Stimulated activated naive CD4-positive, alpha-beta T cell (primary cell): Measurements from ENCODE around the gene OXSM.

Experiments used
- DNase-seq, 6 experiments: peaks; one replicate each; lab custom pipeline; 2025; lab: John Stamatoyannopoulos, UW

OXSM gene

GRCh38 chr3:25789596-25790556, at the start of gene OXSM:
Gene OXSM (plus strand): TSS chr3:25790090. CDS start chr3:25791021, 931 bp downstream.
- DNase-seq, result peak; percentile 72 to 89 (median 84)

- no peak for DNase-seq
Observed at GRCh38 chr3:25744470-25744869, 45.4 kb upstream of the OXSM start.

- DNase-seq, result no peak
Observed at GRCh38 chr3:25747033-25747432, 42.9 kb upstream of the OXSM start.

DNA sequence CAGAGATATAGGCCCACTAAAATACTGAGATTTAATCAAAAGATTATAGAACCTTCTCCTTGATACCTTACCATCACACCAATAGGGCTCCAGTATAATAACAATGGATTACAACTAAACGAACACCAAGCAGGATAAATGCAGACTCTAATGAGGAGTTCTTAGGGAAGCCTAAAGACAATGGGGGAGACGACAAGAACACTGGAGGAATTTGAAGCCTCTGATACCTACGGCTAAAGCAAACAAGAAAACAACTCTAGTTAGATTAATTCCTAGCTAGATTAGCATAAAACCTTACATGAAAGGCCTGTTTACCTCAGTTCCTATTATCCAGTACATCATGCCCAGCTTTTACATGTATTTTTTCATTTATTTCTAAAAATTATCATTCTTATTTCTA, 41.7 kb upstream of the OXSM start:
- no peak for DNase-seq

- no peak for DNase-seq
Observed at GRCh38 chr3:25749031-25749581, 40.8 kb upstream of the OXSM start.

DNA sequence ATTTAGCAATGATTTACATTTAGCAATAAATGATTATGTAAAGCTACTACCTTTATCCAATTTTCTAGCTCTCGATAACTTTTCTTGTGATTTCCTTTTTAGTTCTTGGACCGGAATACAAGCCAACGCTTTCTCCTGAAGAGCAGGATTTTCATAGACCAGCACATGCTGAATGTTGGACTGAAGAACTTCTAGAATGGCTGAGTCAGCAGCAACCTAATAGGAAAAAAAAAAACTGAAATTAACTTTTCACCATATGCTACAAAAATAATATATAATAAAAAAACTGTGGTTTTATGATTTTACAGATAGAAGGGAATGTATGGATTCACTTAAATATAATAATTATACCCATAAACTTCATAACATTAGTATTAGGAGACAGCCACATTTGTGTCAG, 38.8 kb upstream of the OXSM start:
- DNase-seq, result no peak

GRCh38 chr3:25751725-25752124, 38.2 kb upstream of the OXSM start:
- no peak for DNase-seq

DNA sequence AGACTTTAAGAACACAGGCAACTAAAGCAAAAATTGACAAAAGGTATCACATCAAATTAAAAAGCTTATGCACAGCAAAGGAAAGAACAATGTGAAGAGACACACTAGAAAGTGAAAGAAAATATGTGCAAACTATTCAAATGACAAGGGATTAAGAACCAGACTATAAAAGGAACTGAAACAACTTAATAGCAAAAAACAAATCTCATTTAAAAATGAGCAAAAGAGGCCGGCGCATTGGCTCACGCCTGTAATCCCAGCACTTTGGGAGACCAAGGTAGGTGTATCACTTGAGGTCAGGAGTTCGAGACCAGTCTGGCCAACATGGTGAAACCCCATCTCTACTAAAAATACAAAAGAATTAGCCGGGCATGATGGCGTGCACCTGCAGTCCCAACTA, 21.0 kb upstream of the OXSM start:
- no peak for DNase-seq

GRCh38 chr3:25775936-25776335, 14.0 kb upstream of the OXSM start:
- no peak for DNase-seq

GRCh38 chr3:25780618-25781017, 9.3 kb upstream of the OXSM start:
- DNase-seq, result no peak

GRCh38 chr3:25781145-25781757, 8.6 kb upstream of the OXSM start:
- no peak for DNase-seq

GRCh38 chr3:25781758-25782594, 7.9 kb upstream of the OXSM start:
- DNase-seq, result no peak

- DNase-seq, result no peak
Observed at GRCh38 chr3:25782636-25782937, 7.3 kb upstream of the OXSM start.

GRCh38 chr3:25782938-25783660, 6.8 kb upstream of the OXSM start, which contains the start of gene NGLY1:
Gene NGLY1 (minus strand): TSS chr3:25783443. CDS start chr3:25783390, 53 bp downstream.
- DNase-seq, result peak; percentile 74 to 85 (median 79)

- peak in 1 of 6 experiments; percentile 51 for DNase-seq
Observed at GRCh38 chr3:25783661-25784512, 6.0 kb upstream of the OXSM start.

- no peak for DNase-seq
Observed at GRCh38 chr3:25784971-25785370, 4.9 kb upstream of the OXSM start.

GRCh38 chr3:25785826-25786225, 4.1 kb upstream of the OXSM start:
- DNase-seq, result no peak

- DNase-seq, result no peak
Observed at GRCh38 chr3:25787689-25788088, 2.2 kb upstream of the OXSM start.

DNA sequence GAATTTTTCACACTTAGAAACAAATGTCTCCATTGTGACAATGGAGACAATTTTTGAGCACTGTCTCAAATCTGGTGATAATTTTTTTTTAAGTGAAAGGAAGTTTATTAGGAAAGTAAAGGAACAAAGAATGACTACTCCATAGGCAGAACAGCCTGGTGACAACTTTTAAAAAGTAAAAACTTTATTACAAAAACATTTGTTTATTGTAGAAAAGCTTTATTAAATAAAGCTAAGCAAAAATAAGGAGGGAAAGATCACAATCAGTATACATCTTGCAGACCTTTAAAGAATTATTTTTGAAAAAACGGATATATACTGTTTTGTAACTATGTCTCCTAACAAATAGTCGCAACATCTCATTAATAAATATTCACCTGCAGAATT, 688 bp upstream of the OXSM start:
- no peak for DNase-seq

- DNase-seq, result no peak
Observed at GRCh38 chr3:25801786-25802185, 11.9 kb downstream of the OXSM start.

- no peak for DNase-seq
Observed at GRCh38 chr3:25803833-25804232, 13.9 kb downstream of the OXSM start.
